Measurements from ENCODE around the gene PKD2L1. TPM values are rescaled to one million over a fixed set of nuclear protein-coding genes. Genes with fewer than 3 reads are reported as not detected.

Gene PKD2L1
- total and polyA plus RNA-seq, 2 of the 8 experiments (the other 6 are each of a cell fraction or from before 2014, with no cell fraction given), result 0.20 to 0.33 TPM

DNA sequence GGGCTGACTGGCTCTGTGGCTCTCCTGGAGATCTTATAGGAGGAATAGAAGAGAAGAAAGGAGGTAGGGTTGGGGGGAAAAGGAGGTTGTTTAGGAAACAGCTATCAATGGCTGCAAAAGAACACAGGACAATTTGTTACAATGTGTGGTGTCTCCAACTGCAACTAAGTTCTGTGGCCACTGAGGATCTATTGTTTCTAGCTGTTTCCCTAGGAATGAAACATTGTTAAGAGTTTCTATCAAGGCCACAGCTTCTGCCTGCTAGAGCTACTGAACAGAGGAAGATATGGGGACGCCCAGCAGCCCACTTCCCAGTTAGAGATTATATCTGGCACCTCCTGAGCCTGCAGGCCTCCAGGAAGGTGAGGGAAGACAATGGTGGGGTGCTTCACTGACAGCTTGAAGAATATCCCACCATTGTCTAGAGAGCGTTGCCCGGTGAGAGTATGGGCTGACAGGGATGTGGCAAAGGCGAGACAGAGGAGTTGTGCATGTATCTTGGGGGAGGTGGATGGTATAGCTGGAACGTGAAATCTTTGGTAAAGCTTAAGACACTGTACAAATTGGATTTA lies 21.0 kb upstream of the PKD2L1 start:
- H3K4me2 ChIP-seq (ENCODE audit: insufficient read depth in 1 of 2, low read depth in 2 of 2, low read length in 2 of 2), result peak overlapping the region; percentile 85 to 97
- no peak overlapping the region for H3K27ac ChIP-seq (ENCODE audit: low read depth, low read length)
- TF ChIP-seq GTF2F1 (IDR thresholded peaks at IDR 0.05; ENCODE audit: borderline replicate concordance, low read depth, low read length) (no peak), SIX5 (IDR thresholded peaks at IDR 0.05; ENCODE audit: low read depth, low read length) (no peak), TAF7 (optimal IDR thresholded peaks at IDR 0.05; ENCODE audit: borderline replicate concordance, low read depth, low read length) (no peak), CBX8 (IDR thresholded peaks at IDR 0.05; ENCODE audit: borderline replicate concordance, low read depth, low read length) (no peak), KDM4A (IDR thresholded peaks at IDR 0.05; ENCODE audit: low read depth, low read length, severe bottlenecking) (no peak), POLR2A (IDR thresholded peaks at IDR 0.05; ENCODE audit: control extremely low read depth in 1 of 2, low read depth in 2 of 2, low read length in 2 of 2) (no peak), SP2 (IDR thresholded peaks at IDR 0.05; ENCODE audit: low read length) (no peak), JUND (IDR thresholded peaks at IDR 0.05; ENCODE audit: low read length) (no peak), BCL11A (IDR thresholded peaks at IDR 0.05; ENCODE audit: low read depth in 2 of 2, low read length in 2 of 2) (no peak), EP300 (IDR thresholded peaks at IDR 0.05; ENCODE audit: borderline replicate concordance in 1 of 2, low read depth in 2 of 2, low read length in 2 of 2) (no peak)
- TF ChIP-seq, protein P1, sequence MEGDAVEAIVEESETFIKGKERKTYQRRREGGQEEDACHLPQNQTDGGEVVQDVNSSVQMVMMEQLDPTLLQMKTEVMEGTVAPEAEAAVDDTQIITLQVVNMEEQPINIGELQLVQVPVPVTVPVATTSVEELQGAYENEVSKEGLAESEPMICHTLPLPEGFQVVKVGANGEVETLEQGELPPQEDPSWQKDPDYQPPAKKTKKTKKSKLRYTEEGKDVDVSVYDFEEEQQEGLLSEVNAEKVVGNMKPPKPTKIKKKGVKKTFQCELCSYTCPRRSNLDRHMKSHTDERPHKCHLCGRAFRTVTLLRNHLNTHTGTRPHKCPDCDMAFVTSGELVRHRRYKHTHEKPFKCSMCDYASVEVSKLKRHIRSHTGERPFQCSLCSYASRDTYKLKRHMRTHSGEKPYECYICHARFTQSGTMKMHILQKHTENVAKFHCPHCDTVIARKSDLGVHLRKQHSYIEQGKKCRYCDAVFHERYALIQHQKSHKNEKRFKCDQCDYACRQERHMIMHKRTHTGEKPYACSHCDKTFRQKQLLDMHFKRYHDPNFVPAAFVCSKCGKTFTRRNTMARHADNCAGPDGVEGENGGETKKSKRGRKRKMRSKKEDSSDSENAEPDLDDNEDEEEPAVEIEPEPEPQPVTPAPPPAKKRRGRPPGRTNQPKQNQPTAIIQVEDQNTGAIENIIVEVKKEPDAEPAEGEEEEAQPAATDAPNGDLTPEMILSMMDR (IDR thresholded peaks at IDR 0.05; ENCODE audit: control extremely low read depth in 1 of 3, insufficient read depth in 1 of 3, low read depth in 1 of 3, low read length in 3 of 3), result no peak

More for the DNA sequence above, 21.0 kb upstream of the PKD2L1 start:
- no peak overlapping the region for H3K9ac ChIP-seq (replicated peaks in 1 of 4; ENCODE audit: extremely low read depth in 1 of 4, low read depth in 3 of 4, low read length in 3 of 4)
- H2AK5ac ChIP-seq (ENCODE audit: low read depth, low read length), result no peak overlapping the region
- DNase-seq (ENCODE audit: low read depth in 1 of 2, low spot score in 2 of 2), result no peak
- POLR2A ChIA-PET (ENCODE audit: partially characterized antibody), result interaction anchor here (0.8 to 9.6 kb wide), 7 partner anchors 10 to 67 kb away, joined by 3 to 103 read pairs (median 45); no protein-coding TSS in a partner anchor
- H3K14ac ChIP-seq (ENCODE audit: insufficient read length), result no peak overlapping the region
- H2BK12ac ChIP-seq (ENCODE audit: low read depth, low read length), result no peak overlapping the region
- peaks cover 32 to 85% of the 10 kb centered on the region in 2 experiments for H3K79me2 ChIP-seq (ENCODE audit: control insufficient read depth in 1 of 2, insufficient read depth in 2 of 2, low read length in 2 of 2)
- no peak overlapping the region for H2BK15ac ChIP-seq (ENCODE audit: low read length)
- no peak overlapping the region for H4K91ac ChIP-seq (replicated peaks; ENCODE audit: insufficient read length, low read length)
- H4K8ac ChIP-seq (ENCODE audit: extremely low read depth, insufficient read depth, low read length), result no peak overlapping the region
- 90% methylated on average over 5 of the region's 5 CpGs; no CpG with 5 or more reads in 1 of the 2 experiments for WGBS, 2 experiments (ENCODE audit: extremely low coverage in 1 of 2, insufficient coverage in 1 of 2, insufficient read length in 1 of 2, insufficient replicate concordance in 2 of 2, low coverage in 1 of 2, low lambda C conversion rate in 2 of 2, missing lambda C conversion rate in 1 of 2)
- CTCF ChIA-PET (ENCODE audit: partially characterized antibody), result interaction anchor here (0.9 to 7.3 kb wide), 10 partner anchors 8 to 168 kb away, joined by 4 to 46 read pairs (median 6); no protein-coding TSS in a partner anchor
- H3K18ac ChIP-seq (ENCODE audit: extremely low read depth, low read length), result no peak overlapping the region
- H3K56ac ChIP-seq (replicated peaks; ENCODE audit: insufficient read length, low read depth, low read length), result no peak overlapping the region
- peaks cover 28 to 61% of the 10 kb centered on the region in 2 experiments for H4K20me1 ChIP-seq (replicated peaks in 1 of 2; ENCODE audit: control insufficient read depth in 1 of 2, insufficient read depth in 2 of 2, low read length in 2 of 2)
- H3K27me3 ChIP-seq (replicated peaks in 1 of 4; ENCODE audit: control insufficient read depth in 3 of 4, extremely low read depth in 1 of 4, insufficient read depth in 3 of 4, low read length in 3 of 4), result no peaks in the 10 kb centered on the region
- H4K5ac ChIP-seq (ENCODE audit: insufficient read length, low read depth, low read length), result no peak overlapping the region
- no peak overlapping the region for H3K4ac ChIP-seq (replicated peaks; ENCODE audit: insufficient read length, low read depth, low read length)
- H3K23ac ChIP-seq (ENCODE audit: insufficient read length), result no peak overlapping the region
- no peak overlapping the region for H2BK20ac ChIP-seq (ENCODE audit: low read length)
- H3K9me3 ChIP-seq (ENCODE audit: insufficient read depth in 2 of 2, low read depth in 1 of 2, low read length in 1 of 2), result no peaks in the 10 kb centered on the region
- peaks cover 16% of the 10 kb centered on the region for H3K23me2 ChIP-seq (ENCODE audit: low read depth, low read length)
- H2BK120ac ChIP-seq (replicated peaks; ENCODE audit: low read depth, low read length), result no peak overlapping the region
- FAIRE-seq, result no peak
- peaks cover 15% of the 10 kb centered on the region for H3K79me1 ChIP-seq (ENCODE audit: low read depth, low read length)
- peaks cover 4 to 22% (median 15%) of the 10 kb centered on the region in 4 experiments for H3K4me1 ChIP-seq (replicated peaks in 1 of 4; ENCODE audit: control insufficient read depth in 3 of 4, insufficient read depth in 4 of 4, low read length in 3 of 4)
- no peak overlapping the region for H2AFZ ChIP-seq (ENCODE audit: low read length)
- H3K4me3 ChIP-seq (ENCODE audit: extremely low read depth in 1 of 4, insufficient read depth in 2 of 4, low read depth in 3 of 4, low read length in 4 of 4), result peak overlapping the region in 3 of 4 experiments; percentile 19 to 92 (median 88); a peak in 4 of 8 replicates
- no peak overlapping the region for H2BK5ac ChIP-seq (ENCODE audit: low read depth, low read length)
- H3K36me3 ChIP-seq (ENCODE audit: control insufficient read depth in 2 of 4, insufficient read depth in 4 of 4, low read length in 3 of 4), result peaks cover 57 to 81% (median 76%) of the 10 kb centered on the region in 4 experiments

Measured in H1 (cell line).